ENCODE data around the gene ZNF497.

DNA sequence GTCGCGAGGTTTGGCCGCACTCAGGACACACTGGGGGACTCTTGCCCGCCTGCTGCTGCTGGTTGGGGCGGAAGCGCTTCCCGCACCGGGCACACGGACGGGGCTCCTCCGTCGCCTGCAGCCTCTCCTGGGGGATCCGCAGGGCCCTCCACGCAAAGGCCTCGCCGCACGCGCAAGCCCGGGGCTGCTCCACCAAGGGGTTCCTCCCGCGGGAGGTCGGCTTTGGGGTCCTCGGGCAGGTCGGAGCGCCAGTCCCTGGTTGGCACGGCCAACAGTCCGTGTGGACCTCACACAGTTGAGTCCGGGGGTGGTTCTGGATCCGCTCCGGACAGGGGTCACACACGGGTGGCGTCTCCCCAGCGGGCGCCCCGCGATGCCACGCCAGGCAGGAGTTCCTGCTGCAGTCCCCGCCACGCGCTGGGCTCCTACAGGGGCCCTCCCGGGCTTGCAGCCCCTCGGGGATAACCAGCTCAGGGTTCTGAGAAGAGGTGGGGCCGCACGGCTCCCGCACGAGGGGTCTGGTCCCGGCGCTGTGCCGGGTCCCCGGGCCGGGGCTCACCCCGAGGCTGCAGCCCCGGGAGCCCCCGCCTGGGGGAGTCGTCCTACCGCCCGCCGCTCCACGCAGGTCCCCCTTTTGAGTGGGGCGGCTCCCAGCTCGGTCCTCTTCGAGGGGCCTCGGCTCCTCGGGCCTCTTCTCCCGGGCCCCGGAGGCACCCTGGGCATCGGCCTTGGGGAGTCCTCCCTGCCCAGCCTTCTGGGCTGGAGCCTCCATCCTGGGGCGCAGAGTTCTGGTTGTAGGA is 6.2 kb upstream of the ZNF497 start:
- TF ChIP-seq, protein P1, sequence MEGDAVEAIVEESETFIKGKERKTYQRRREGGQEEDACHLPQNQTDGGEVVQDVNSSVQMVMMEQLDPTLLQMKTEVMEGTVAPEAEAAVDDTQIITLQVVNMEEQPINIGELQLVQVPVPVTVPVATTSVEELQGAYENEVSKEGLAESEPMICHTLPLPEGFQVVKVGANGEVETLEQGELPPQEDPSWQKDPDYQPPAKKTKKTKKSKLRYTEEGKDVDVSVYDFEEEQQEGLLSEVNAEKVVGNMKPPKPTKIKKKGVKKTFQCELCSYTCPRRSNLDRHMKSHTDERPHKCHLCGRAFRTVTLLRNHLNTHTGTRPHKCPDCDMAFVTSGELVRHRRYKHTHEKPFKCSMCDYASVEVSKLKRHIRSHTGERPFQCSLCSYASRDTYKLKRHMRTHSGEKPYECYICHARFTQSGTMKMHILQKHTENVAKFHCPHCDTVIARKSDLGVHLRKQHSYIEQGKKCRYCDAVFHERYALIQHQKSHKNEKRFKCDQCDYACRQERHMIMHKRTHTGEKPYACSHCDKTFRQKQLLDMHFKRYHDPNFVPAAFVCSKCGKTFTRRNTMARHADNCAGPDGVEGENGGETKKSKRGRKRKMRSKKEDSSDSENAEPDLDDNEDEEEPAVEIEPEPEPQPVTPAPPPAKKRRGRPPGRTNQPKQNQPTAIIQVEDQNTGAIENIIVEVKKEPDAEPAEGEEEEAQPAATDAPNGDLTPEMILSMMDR (IDR thresholded peaks at IDR 0.05; ENCODE audit: poor library complexity): no peak
- no peak for TF ChIP-seq EZH2 (IDR thresholded peaks at IDR 0.05; ENCODE audit: borderline replicate concordance)

Measured in hepatocyte (in vitro differentiated cells).